Body of pancreas (tissue), 4 donors: ENCODE results near the gene UROD. TPM values are rescaled to one million over a fixed set of nuclear protein-coding genes. Genes with fewer than 3 reads are reported as not detected.

Experiments used
- ATAC-seq: fragments of 150-250 bp; one replicate; pipeline ENCODE4 v1.9.1; 2016
- DNase-seq, 4 donors: peaks; one replicate each; pipeline ENCODE4 v3.0.0-alpha.2; 2019
- H3K27ac ChIP-seq, 4 donors: fragments of 200-600 bp; sonication (generic); 1 replicate in 3 of 4; 2 replicates in 1 of 4; pipeline versions ENCODE4 v1.5.1 to v1.6.1; 2016 to 2019; ENCODE audit warnings: mild to moderate bottlenecking in 1 of 4, mixed read lengths in 1 of 4, moderate library complexity in 1 of 4
- H3K27me3 ChIP-seq, 2 donors: fragments of 200-600 bp; sonication (generic); one replicate each; pipeline ENCODE4 v1.6.0; 2016; ENCODE audit warnings: mild to moderate bottlenecking in 1 of 2
- H3K36me3 ChIP-seq, 2 donors: fragments of 200-600 bp; sonication (generic); replicated peaks in 1 of 2; 2 replicates each; pipeline ENCODE4 v1.5.1; 2016; ENCODE audit warnings: low read depth in 2 of 2; ENCODE audit not compliant: insufficient read depth in 1 of 2
- H3K4me1 ChIP-seq: fragments of 200-600 bp; sonication (generic); one replicate; pipeline ENCODE4 v1.6.0; 2016
- H3K4me3 ChIP-seq, 2 donors: fragments of 200-600 bp; sonication (generic); 1 replicate in 1 of 2; 2 replicates in 1 of 2; pipeline ENCODE4 v1.5.1; 2016 to 2019
- H3K9me3 ChIP-seq, 3 donors: fragments of 200-600 bp; sonication (generic); 1 replicate in 2 of 3; 2 replicates in 1 of 3; pipeline ENCODE4 v1.5.1; 2016
- CTCF ChIP-seq, 7 experiments: fragments of 450-650 bp in 4 of 7; fragments of 200-600 bp in 3 of 7; sonication (generic) in 3 of 7; IDR thresholded peaks; one replicate each; pipeline ENCODE4 v1.5.1; 2016 to 2019; ENCODE audit warnings: antibody characterized with exemption in 7 of 7
- POLR2A ChIP-seq, 3 donors: fragments of 450-650 bp; IDR thresholded peaks; one replicate each; pipeline ENCODE4 v1.6.1; 2016; ENCODE audit warnings: antibody characterized with exemption in 3 of 3, mild to moderate bottlenecking in 2 of 3
- WGBS, 2 donors: methylation state at CpG; one replicate each; pipeline ENCODE4 v1.1.5; 2017; 5-methylcytosine and 5-hydroxymethylcytosine counted together
- intact Hi-C: fragments of 100-400 bp; cut with DNase I; formaldehyde crosslinking; loops from one replicate; pipeline ENCODE4 v1.15.1; 2023
- total RNA-seq, 2 donors: library from RNA; depleted of rRNA; stranded (reverse); fragments of >200 nt; gene quantifications; one replicate each; pipeline ENCODE4 v1.1.0, GENCODE V29; 2016

UROD gene
- total RNA-seq, 2 donors from 2014 or later, result 32.2 to 39.6 TPM

GRCh38 chr1:45002650-45003645 is 9.1 kb upstream of the UROD start:
- Histone ChIP-seq H3K4me1 (peaks cover 9% of the 10 kb centered on the region), H3K27ac (no peak overlapping the region), H3K36me3 (peaks cover 4 to 48% of the 10 kb centered on the region in 2 donors), H3K27me3 (no peaks in the 10 kb centered on the region), H3K9me3 (no peaks in the 10 kb centered on the region), H3K4me3 (no peak overlapping the region)
- intact Hi-C loops, result no loop called here
- 91 to 92% methylated on average over 14 to 17 of the region's 17 CpGs for WGBS, 2 donors
- TF ChIP-seq POLR2A (IDR thresholded peaks at IDR 0.05) (no peak), CTCF (IDR thresholded peaks at IDR 0.05) (no peak)
- DNase-seq (no peak), ATAC-seq (no peak)

GRCh38 chr1:45003741-45004140 is 8.3 kb upstream of the UROD start:
- WGBS, 2 donors, result 91 to 97% methylated on average over 9 to 12 of the region's 14 CpGs
- H3K4me3 ChIP-seq, result no peak overlapping the region
- ATAC-seq, result no peak
- H3K36me3 ChIP-seq, result peaks cover 9 to 52% of the 10 kb centered on the region in 2 donors
- no peaks in the 10 kb centered on the region for H3K9me3 ChIP-seq
- peaks cover 9% of the 10 kb centered on the region for H3K4me1 ChIP-seq
- no peak for DNase-seq
- no peak for TF ChIP-seq CTCF (IDR thresholded peaks at IDR 0.05)
- no peak for TF ChIP-seq POLR2A (IDR thresholded peaks at IDR 0.05)
- H3K27ac ChIP-seq, result no peak overlapping the region
- no peaks in the 10 kb centered on the region for H3K27me3 ChIP-seq
- intact Hi-C loops, result no loop called here

GRCh38 chr1:45004281-45004920 is 7.7 kb upstream of the UROD start:
- H3K4me3 ChIP-seq, result no peak overlapping the region
- intact Hi-C loops, result no loop called here
- H3K27me3 ChIP-seq, result no peaks in the 10 kb centered on the region
- WGBS, 2 donors, result 78 to 86% methylated on average over 6 to 7 of the region's 7 CpGs
- H3K4me1 ChIP-seq, result peaks cover 15% of the 10 kb centered on the region
- DNase-seq (no peak), ATAC-seq (no peak)
- peaks cover 9 to 53% of the 10 kb centered on the region in 2 donors for H3K36me3 ChIP-seq
- no peak overlapping the region for H3K27ac ChIP-seq
- TF ChIP-seq POLR2A (IDR thresholded peaks at IDR 0.05), result no peak
- TF ChIP-seq CTCF (IDR thresholded peaks at IDR 0.05), result no peak
- no peaks in the 10 kb centered on the region for H3K9me3 ChIP-seq

- Histone ChIP-seq H3K9me3 (no peaks in the 10 kb centered on the region), H3K4me1 (peaks cover 22% of the 10 kb centered on the region), H3K27ac (no peak overlapping the region), H3K4me3 (no peak overlapping the region), H3K27me3 (no peaks in the 10 kb centered on the region), H3K36me3 (peaks cover 9 to 53% of the 10 kb centered on the region in 2 donors)
- intact Hi-C loops, result no loop called here
- DNase-seq (no peak), ATAC-seq (no peak)
- TF ChIP-seq POLR2A (IDR thresholded peaks at IDR 0.05) (no peak), CTCF (IDR thresholded peaks at IDR 0.05) (no peak)
- 91 to 100% methylated on average over 2 to 6 of the region's 6 CpGs for WGBS, 2 donors
These were observed 6.3 kb upstream of the UROD start for GRCh38 chr1:45005761-45006160.
